IMR-90 (cell line): ENCODE results near the gene SEPTIN3. TPM values are rescaled to one million over a fixed set of nuclear protein-coding genes. Genes with fewer than 3 reads are reported as not detected.

Source experiments
- ATAC-seq: fragments of 200-7000 bp; cut with Tn5 transposase; 2 replicates; pipeline ENCODE4 v1.9.1; 2020; ENCODE audit warnings: low read depth, mild to moderate bottlenecking, moderate library complexity
- BruUV-seq: library from RNA; stranded (reverse); fragments of 400-500 nt; replicated peaks from 2 replicates; lab custom pipeline; 2021; lab: Mats Ljungman, UMichigan
- CTCF ChIA-PET: fragments of 300-600 bp; formaldehyde crosslinking; extraction: SDS; loops from one replicate; lab custom pipeline; 2021; ENCODE audit warnings: antibody characterized with exemption; lab: Yijun Ruan, JAX
- POLR2A ChIA-PET: fragments of 300-600 bp; sonication (Branson Sonifier 250); formaldehyde crosslinking; loops from one replicate; lab custom pipeline; 2022; ENCODE audit warnings: antibody characterized with exemption; ENCODE audit not compliant: unreplicated experiment; lab: Charles Lee
- DNase-seq: peaks from one replicate; pipeline ENCODE4 v3.0.0; 2013
- H2AFZ ChIP-seq: replicated peaks from 2 replicates; pipeline ENCODE3; 2013; ENCODE audit warnings: low read length, mild to moderate bottlenecking; ENCODE audit not compliant: poor library complexity
- H2AK5ac ChIP-seq: 2 replicates; pipeline ENCODE4 v1.6.1; 2013; ENCODE audit warnings: low read depth, low read length, inconsistent platforms
- H2AK9ac ChIP-seq: replicated peaks from 2 replicates; pipeline ENCODE3; 2013; ENCODE audit warnings: mild to moderate bottlenecking, low read depth, low read length, moderate library complexity; ENCODE audit not compliant: poor library complexity
- H2BK120ac ChIP-seq: 2 replicates; pipeline ENCODE4 v1.6.1; 2013; ENCODE audit warnings: low read depth, low read length, inconsistent platforms
- H2BK15ac ChIP-seq: 3 replicates; pipeline ENCODE4 v1.6.1; 2013; ENCODE audit warnings: low read depth, low read length, inconsistent platforms
- H2BK20ac ChIP-seq: 2 replicates; pipeline ENCODE4 v1.6.1; 2013; ENCODE audit warnings: low read depth, mild to moderate bottlenecking, inconsistent platforms, low read length, moderate library complexity
- H2BK5ac ChIP-seq: 2 replicates; pipeline ENCODE4 v1.6.1; 2013; ENCODE audit warnings: mild to moderate bottlenecking, low read depth, low read length, inconsistent platforms; ENCODE audit not compliant: poor library complexity, severe bottlenecking
- H3K14ac ChIP-seq: replicated peaks from 2 replicates; pipeline ENCODE4 v1.6.1; 2013; ENCODE audit warnings: low read depth, low read length, inconsistent platforms
- H3K18ac ChIP-seq: 2 replicates; pipeline ENCODE4 v1.6.1; 2013; ENCODE audit warnings: low read depth, low read length, control low read depth
- H3K23ac ChIP-seq: 2 replicates; pipeline ENCODE4 v1.6.1; 2013; ENCODE audit warnings: low read depth, low read length, inconsistent platforms
- H3K27ac ChIP-seq: 2 replicates; pipeline ENCODE4 v1.5.1; 2013; ENCODE audit warnings: mild to moderate bottlenecking, control low read depth, low read length; ENCODE audit not compliant: insufficient read depth
- H3K27me3 ChIP-seq: 2 replicates; pipeline ENCODE4 v1.6.1; 2013; ENCODE audit warnings: low read length; ENCODE audit not compliant: control insufficient read depth, insufficient read depth
- H3K36me3 ChIP-seq: 2 replicates; pipeline ENCODE4 v1.6.1; 2013; ENCODE audit warnings: low read length, mixed read lengths; ENCODE audit not compliant: control insufficient read depth, insufficient read depth
- H3K4ac ChIP-seq: 2 replicates; pipeline ENCODE4 v1.6.1; 2013; ENCODE audit warnings: low read depth, low read length, inconsistent platforms
- H3K4me1 ChIP-seq: 2 replicates; pipeline ENCODE4 v1.6.1; 2013; ENCODE audit warnings: low read length, mixed read lengths; ENCODE audit not compliant: control insufficient read depth, insufficient read depth
- H3K4me2 ChIP-seq: 2 replicates; pipeline ENCODE4 v1.6.1; 2013; ENCODE audit warnings: low read depth, mild to moderate bottlenecking, control low read depth, low read length, moderate library complexity
- H3K4me3 ChIP-seq: 2 replicates; pipeline ENCODE4 v1.5.1; 2013; ENCODE audit warnings: low read depth, mild to moderate bottlenecking, control low read depth, low read length, moderate library complexity; ENCODE audit not compliant: insufficient read depth
- H3K56ac ChIP-seq: 2 replicates; pipeline ENCODE4 v1.6.1; 2013; ENCODE audit warnings: low read length, inconsistent platforms; ENCODE audit not compliant: insufficient read depth; ENCODE audit errors: extremely low read depth
- H3K79me1 ChIP-seq, 2 experiments: 2 replicates each; pipeline ENCODE4 v1.6.1; 2013; ENCODE audit warnings: low read length in 2 of 2, inconsistent platforms in 1 of 2, low read depth in 1 of 2
- H3K9ac ChIP-seq: 2 replicates; pipeline ENCODE4 v1.6.1; 2013; ENCODE audit warnings: low read depth, low read length, control low read depth
- H3K9me1 ChIP-seq: 2 replicates; pipeline ENCODE4 v1.6.1; 2013; ENCODE audit warnings: low read length, inconsistent platforms; ENCODE audit not compliant: insufficient read depth
- H3K9me3 ChIP-seq: 2 replicates; pipeline ENCODE4 v1.6.1; 2013; ENCODE audit warnings: low read length; ENCODE audit not compliant: control insufficient read depth, insufficient read depth
- H4K20me1 ChIP-seq: 2 replicates; pipeline ENCODE4 v1.6.1; 2013; ENCODE audit warnings: low read length, inconsistent platforms; ENCODE audit not compliant: insufficient read depth
- H4K5ac ChIP-seq: 2 replicates; pipeline ENCODE4 v1.6.1; 2013; ENCODE audit warnings: mild to moderate bottlenecking, low read depth, low read length, control low read depth
- H4K8ac ChIP-seq, 2 experiments: 2 replicates each; pipeline ENCODE4 v1.6.1; 2013; ENCODE audit warnings: low read depth in 2 of 2, low read length in 2 of 2, control low read depth in 1 of 2, inconsistent platforms in 1 of 2
- H4K91ac ChIP-seq: 2 replicates; pipeline ENCODE4 v1.6.1; 2013; ENCODE audit warnings: low read depth, low read length, inconsistent platforms; ENCODE audit not compliant: insufficient read depth
- CEBPB ChIP-seq: IDR thresholded peaks from 2 replicates; pipeline ENCODE4 v1.6.1; 2012; ENCODE audit warnings: low read depth, low read length, improper control_type of control experiment
- CHD1 ChIP-seq: IDR thresholded peaks from 2 replicates; pipeline ENCODE4 v1.6.1; 2012; ENCODE audit warnings: low read depth, low read length, improper control_type of control experiment
- ELK1 ChIP-seq: fragments of 150-350 bp; IDR thresholded peaks from 2 replicates; pipeline ENCODE4 v1.6.1; 2016; ENCODE audit warnings: low read depth, mild to moderate bottlenecking, low read length, moderate library complexity, borderline replicate concordance
- FOS ChIP-seq: fragments of 150-350 bp; IDR thresholded peaks from 2 replicates; pipeline ENCODE4 v1.6.1; 2016; ENCODE audit warnings: low read depth, low read length
- MAFK ChIP-seq: IDR thresholded peaks from 2 replicates; pipeline ENCODE4 v1.6.1; 2012; ENCODE audit warnings: low read depth, low read length, improper control_type of control experiment
- MAZ ChIP-seq: IDR thresholded peaks from 2 replicates; pipeline ENCODE4 v1.6.1; 2012; ENCODE audit warnings: low read depth, mild to moderate bottlenecking, low read length, improper control_type of control experiment, moderate library complexity, borderline replicate concordance
- MXI1 ChIP-seq: IDR thresholded peaks from 2 replicates; pipeline ENCODE4 v1.6.1; 2012; ENCODE audit warnings: low read depth, mild to moderate bottlenecking, low read length, moderate library complexity, borderline replicate concordance
- NFE2L2 ChIP-seq: fragments of 150-350 bp; IDR thresholded peaks from 2 replicates; pipeline ENCODE4 v1.6.1; 2016; ENCODE audit warnings: low read depth, mild to moderate bottlenecking, low read length
- POLR2A ChIP-seq: IDR thresholded peaks from 2 replicates; pipeline ENCODE4 v1.6.1; 2012; ENCODE audit warnings: mild to moderate bottlenecking, low read depth, low read length
- RCOR1 ChIP-seq: IDR thresholded peaks from 2 replicates; pipeline ENCODE4 v1.6.1; 2012; ENCODE audit warnings: mild to moderate bottlenecking, low read length, improper control_type of control experiment; ENCODE audit not compliant: insufficient replicate concordance
- RFX5 ChIP-seq: IDR thresholded peaks from 2 replicates; pipeline ENCODE4 v1.8.0; 2012; ENCODE audit warnings: low read depth, mild to moderate bottlenecking, low read length, moderate library complexity
- SMC3 ChIP-seq: fragments of 150-350 bp; IDR thresholded peaks from 2 replicates; pipeline ENCODE4 v1.6.1; 2016; ENCODE audit warnings: low read depth, mild to moderate bottlenecking, antibody characterized with exemption, low read length, moderate library complexity
- WGBS, 2 experiments: methylation state at CpG; one replicate each; pipeline versions ENCODE4 v1.1.5 to v1.1.7; 2013; ENCODE audit warnings: missing lambda C conversion rate in 2 of 2; ENCODE audit not compliant: insufficient read length in 1 of 2; ENCODE audit errors: extremely low coverage in 2 of 2; 5-methylcytosine and 5-hydroxymethylcytosine counted together
- dilution Hi-C: fragments of 300-500 bp; cut with HindIII; formaldehyde crosslinking; loops from one replicate; pipeline ENCODE4 v1.14.3; 2018; ENCODE audit warnings: low sequenced_read_pairs; ENCODE audit not compliant: unreplicated experiment
- in situ Hi-C: fragments of 300-500 bp; cut with MboI; formaldehyde crosslinking; loops from 3 replicates; pipeline ENCODE4 v1.14.3; 2019; ENCODE audit warnings: low sequenced_read_pairs, inconsistent platforms, mixed read lengths
- intact Hi-C: fragments of 100-400 bp; cut with micrococcal nuclease; formaldehyde crosslinking; loops from 2 replicates; pipeline ENCODE4 v1.10.0; 2022
- polyA plus RNA-seq, 3 experiments: library from polyadenylated mRNA; depleted of rRNA; stranded (reverse); fragments of >200 nt; gene quantifications; 2 replicates each; pipeline ENCODE4 v1.2.3, GENCODE V29; 2012; ENCODE audit warnings: low replicate concordance in 1 of 3
- total RNA-seq: library from RNA; depleted of rRNA; stranded (reverse); fragments of >200 nt; gene quantifications from 2 replicates; pipeline ENCODE4 v1.2.3, GENCODE V29; 2012
- TF ChIP-seq, protein P1 (sequence below): conservative IDR thresholded peaks from 2 replicates; pipeline ENCODE4 v1.5.1; 2012; ENCODE audit warnings: mild to moderate bottlenecking, low read depth, low read length, improper control_type of control experiment

SEPTIN3 gene
- total and polyA plus RNA-seq, 2 of the 4 experiments (the other 2 are of a cell fraction): 0.15 to 0.18 TPM

DNA sequence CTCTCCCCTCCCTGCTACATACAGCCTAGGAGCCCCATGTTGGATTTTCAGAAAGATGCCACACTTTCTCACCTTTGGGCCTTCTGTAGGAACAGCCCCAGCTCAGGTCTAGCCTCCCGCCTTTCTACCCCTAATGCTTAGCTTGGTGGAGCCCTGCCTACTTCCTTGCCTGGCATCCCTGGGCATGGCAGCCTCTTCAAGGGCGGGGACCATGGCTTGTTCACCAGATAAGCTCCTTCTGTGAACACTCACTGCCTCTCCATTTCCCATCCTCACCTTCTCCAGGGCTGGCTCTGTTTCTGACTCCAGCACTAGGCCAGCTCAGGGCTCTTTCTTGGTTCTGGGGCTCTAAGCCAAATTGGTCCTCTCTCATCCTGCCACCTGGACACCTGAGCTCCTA, 1.4 kb downstream of the SEPTIN3 start:
- Histone ChIP-seq H3K36me3 (no peaks in the 10 kb centered on the region), H4K20me1 (no peaks in the 10 kb centered on the region), H3K4ac (no peak overlapping the region), H3K18ac (no peak overlapping the region), H3K56ac (no peak overlapping the region), H2AK5ac (no peak overlapping the region), H3K9me3 (no peaks in the 10 kb centered on the region), H2BK15ac (no peak overlapping the region), H2BK120ac (no peak overlapping the region), H3K9ac (no peak overlapping the region), H3K27ac (no peak overlapping the region), H2AFZ (no peak overlapping the region), H2BK5ac (no peak overlapping the region), H4K8ac (no peak overlapping the region), H4K5ac (no peak overlapping the region), H3K9me1 (no peaks in the 10 kb centered on the region), H3K14ac (no peak overlapping the region), H2BK20ac (no peak overlapping the region), H3K4me2 (no peak overlapping the region), H3K23ac (no peak overlapping the region), H2AK9ac (no peak overlapping the region), H3K4me3 (no peak overlapping the region), H3K79me1 (no peaks in the 10 kb centered on the region), H3K27me3 (peaks cover 31% of the 10 kb centered on the region), H4K91ac (no peak overlapping the region), H3K4me1 (no peaks in the 10 kb centered on the region)
- intact Hi-C loops (no loop called here), in situ Hi-C loops (no loop called here), dilution Hi-C loops (no loop called here)
- ATAC-seq: no peak
- 64% methylated on average over 2 of the region's 2 CpGs; no CpG with 5 or more reads in 1 of the 2 experiments for WGBS, 2 experiments
- CTCF ChIA-PET: no interaction called here
- POLR2A ChIA-PET: no interaction called here
- no TSS peak for BruUV-seq
- no peak for TF ChIP-seq SMC3
- no peak for TF ChIP-seq FOS
- no peak for TF ChIP-seq NFE2L2
- TF ChIP-seq MXI1: no peak
- TF ChIP-seq, protein P1, sequence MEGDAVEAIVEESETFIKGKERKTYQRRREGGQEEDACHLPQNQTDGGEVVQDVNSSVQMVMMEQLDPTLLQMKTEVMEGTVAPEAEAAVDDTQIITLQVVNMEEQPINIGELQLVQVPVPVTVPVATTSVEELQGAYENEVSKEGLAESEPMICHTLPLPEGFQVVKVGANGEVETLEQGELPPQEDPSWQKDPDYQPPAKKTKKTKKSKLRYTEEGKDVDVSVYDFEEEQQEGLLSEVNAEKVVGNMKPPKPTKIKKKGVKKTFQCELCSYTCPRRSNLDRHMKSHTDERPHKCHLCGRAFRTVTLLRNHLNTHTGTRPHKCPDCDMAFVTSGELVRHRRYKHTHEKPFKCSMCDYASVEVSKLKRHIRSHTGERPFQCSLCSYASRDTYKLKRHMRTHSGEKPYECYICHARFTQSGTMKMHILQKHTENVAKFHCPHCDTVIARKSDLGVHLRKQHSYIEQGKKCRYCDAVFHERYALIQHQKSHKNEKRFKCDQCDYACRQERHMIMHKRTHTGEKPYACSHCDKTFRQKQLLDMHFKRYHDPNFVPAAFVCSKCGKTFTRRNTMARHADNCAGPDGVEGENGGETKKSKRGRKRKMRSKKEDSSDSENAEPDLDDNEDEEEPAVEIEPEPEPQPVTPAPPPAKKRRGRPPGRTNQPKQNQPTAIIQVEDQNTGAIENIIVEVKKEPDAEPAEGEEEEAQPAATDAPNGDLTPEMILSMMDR: no peak
- no peak for TF ChIP-seq RCOR1
- no peak for TF ChIP-seq POLR2A
- TF ChIP-seq CHD1: no peak
- no peak for TF ChIP-seq MAFK
- no peak for TF ChIP-seq ELK1
- no peak for TF ChIP-seq RFX5
- TF ChIP-seq MAZ: no peak
- TF ChIP-seq CEBPB: no peak
- no peak for DNase-seq
